ENCODE data around the gene GLTP. TPM values are rescaled to one million over a fixed set of nuclear protein-coding genes. Genes with fewer than 3 reads are reported as not detected.

GLTP gene
- total RNA-seq, 1 experiment from 2014 or later, result 25.8 TPM

- TF ChIP-seq AR (CRISPR knock-in tag; IDR thresholded peaks at IDR 0.05), result no peak
- no peak for TF ChIP-seq MYBL2 (CRISPR knock-in tag; IDR thresholded peaks at IDR 0.05)
- no peak for TF ChIP-seq MXD4 (CRISPR knock-in tag; IDR thresholded peaks at IDR 0.05; ENCODE audit: borderline replicate concordance)
- TF ChIP-seq GRHL2 (CRISPR knock-in tag; IDR thresholded peaks at IDR 0.05; ENCODE audit: insufficient replicate concordance, severe bottlenecking), result no peak
- TF ChIP-seq FOXP4 (CRISPR knock-in tag; IDR thresholded peaks at IDR 0.05), result no peak
- no peak for TF ChIP-seq NFATC4 (CRISPR knock-in tag; IDR thresholded peaks at IDR 0.05)
- TF ChIP-seq HMGA2 (CRISPR knock-in tag; IDR thresholded peaks at IDR 0.05), result no peak
- no peak for TF ChIP-seq AFF4 (CRISPR knock-in tag; IDR thresholded peaks at IDR 0.05; ENCODE audit: borderline replicate concordance)
- no peak for TF ChIP-seq ZNF396 (CRISPR knock-in tag; IDR thresholded peaks at IDR 0.05; ENCODE audit: borderline replicate concordance)
- peak; percentile 76 for TF ChIP-seq ZNF121 (CRISPR knock-in tag; IDR thresholded peaks at IDR 0.05)
- peak; percentile 97 for TF ChIP-seq MAX (CRISPR knock-in tag; IDR thresholded peaks at IDR 0.05)
- TF ChIP-seq ZNF425 (CRISPR knock-in tag; conservative IDR thresholded peaks at IDR 0.05), result no peak
- TF ChIP-seq NR2C2 (CRISPR knock-in tag; IDR thresholded peaks at IDR 0.05), result no peak
- no peak for TF ChIP-seq PREB (CRISPR knock-in tag; IDR thresholded peaks at IDR 0.05; ENCODE audit: borderline replicate concordance)
- TF ChIP-seq SOX15 (CRISPR knock-in tag; IDR thresholded peaks at IDR 0.05), result no peak
- no peak for TF ChIP-seq EMX1 (CRISPR knock-in tag; IDR thresholded peaks at IDR 0.05)
- TF ChIP-seq STAT6 (CRISPR knock-in tag; conservative IDR thresholded peaks at IDR 0.05; ENCODE audit: low read depth), result no peak
- TF ChIP-seq USF2 (CRISPR knock-in tag; IDR thresholded peaks at IDR 0.05), result peak; percentile 86
- peak; percentile 47; the same call in 1 of the 2 replicates for TF ChIP-seq CTCF (IDR thresholded peaks at IDR 0.05)
- TF ChIP-seq E2F1 (CRISPR knock-in tag; IDR thresholded peaks at IDR 0.05), result no peak
Measured at GRCh38 chr12:109910969-109911348, 30.6 kb upstream of the GLTP start (continued).

Measured in WTC11 (cell line).